Naive thymus-derived CD4-positive, alpha-beta T cell (primary cell): ENCODE data around the gene DRAP1. TPM values are rescaled to one million over a fixed set of nuclear protein-coding genes. Genes with fewer than 3 reads are reported as not detected.
A peak's percentile ranks its signal among the peaks of the same experiment; 100 is the strongest.

Experiments
- ATAC-seq: fragments of 150-1000 bp; cut with Tn5 transposase; 2 replicates; pipeline ENCODE4 v1.10.0; 2021; ENCODE audit warnings: mild to moderate bottlenecking, moderate library complexity
- CTCF ChIA-PET: fragments of 350-600 bp; sonication (Branson Sonifier 250); formaldehyde crosslinking; loops from one replicate; lab custom pipeline; 2021; ENCODE audit warnings: antibody characterized with exemption; lab: Charles Lee
- POLR2A ChIA-PET: fragments of 350-600 bp; sonication (Branson Sonifier 250); formaldehyde crosslinking; loops from one replicate; lab custom pipeline; 2021; ENCODE audit warnings: antibody characterized with exemption, inconsistent platforms; lab: Charles Lee
- DNase-seq, 9 donors: peaks; one replicate each; pipeline versions ENCODE4 v3.0.0 to v3.0.0-alpha.2; 2020 to 2022; ENCODE audit warnings: mixed read lengths in 1 of 9
- H3K27ac ChIP-seq: one replicate; pipeline ENCODE4 v1.7.0; 2013; ENCODE audit warnings: mild to moderate bottlenecking, low read depth, low read length, moderate library complexity
- H3K27me3 ChIP-seq, 2 donors: one replicate each; pipeline ENCODE4 v1.7.0; 2013; ENCODE audit warnings: low read length in 2 of 2, mild to moderate bottlenecking in 2 of 2, moderate library complexity in 2 of 2; ENCODE audit not compliant: control insufficient read depth in 2 of 2, insufficient read depth in 2 of 2
- H3K36me3 ChIP-seq, 3 experiments: 1 replicate in 2 of 3; 2 replicates in 1 of 3; pipeline ENCODE4 v1.7.0; 2013; ENCODE audit warnings: low read length in 3 of 3, mild to moderate bottlenecking in 3 of 3, moderate library complexity in 1 of 3; ENCODE audit not compliant: insufficient read depth in 3 of 3, control insufficient read depth in 2 of 3
- H3K4me1 ChIP-seq, 2 donors: one replicate each; pipeline ENCODE4 v1.7.0; 2013; ENCODE audit warnings: low read length in 2 of 2, mild to moderate bottlenecking in 2 of 2, moderate library complexity in 1 of 2; ENCODE audit not compliant: control insufficient read depth in 2 of 2, insufficient read depth in 2 of 2
- H3K4me3 ChIP-seq: 2 replicates; pipeline ENCODE4 v1.7.0; 2013; ENCODE audit warnings: mild to moderate bottlenecking, low read length
- H3K9me3 ChIP-seq, 3 experiments: 1 replicate in 2 of 3; 2 replicates in 1 of 3; pipeline ENCODE4 v1.7.0; 2013; ENCODE audit warnings: low read length in 3 of 3; ENCODE audit not compliant: control insufficient read depth in 2 of 3
- H3K27ac Mint-ChIP-seq, 9 donors: one replicate each; pipeline ENCODE4 v1.8.0; 2020 to 2022; ENCODE audit warnings: mixed read lengths in 9 of 9, mild to moderate bottlenecking in 8 of 9, moderate library complexity in 5 of 9, inconsistent platforms in 2 of 9
- H3K27me3 Mint-ChIP-seq, 5 donors: one replicate each; pipeline ENCODE4 v1.8.0; 2021 to 2022; ENCODE audit warnings: mixed read lengths in 5 of 5, mild to moderate bottlenecking in 1 of 5
- H3K36me3 Mint-ChIP-seq, 5 donors: one replicate each; pipeline ENCODE4 v1.8.0; 2020 to 2022; ENCODE audit warnings: mixed read lengths in 5 of 5, mild to moderate bottlenecking in 3 of 5, inconsistent platforms in 1 of 5
- H3K4me1 Mint-ChIP-seq, 7 donors: one replicate each; pipeline ENCODE4 v1.8.0; 2020 to 2022; ENCODE audit warnings: mixed read lengths in 7 of 7, mild to moderate bottlenecking in 3 of 7, inconsistent platforms in 1 of 7
- H3K4me3 Mint-ChIP-seq, 10 donors: one replicate each; pipeline ENCODE4 v1.8.0; 2020 to 2022; ENCODE audit warnings: mild to moderate bottlenecking in 10 of 10, mixed read lengths in 10 of 10, moderate library complexity in 6 of 10, inconsistent platforms in 2 of 10
- H3K9me3 Mint-ChIP-seq, 11 donors: one replicate each; pipeline ENCODE4 v1.8.0; 2020 to 2022; ENCODE audit warnings: mixed read lengths in 11 of 11, mild to moderate bottlenecking in 4 of 11, inconsistent platforms in 1 of 11, moderate library complexity in 1 of 11
- intact Hi-C, 2 donors: fragments of 100-400 bp; cut with micrococcal nuclease; formaldehyde crosslinking; loops; one replicate each; pipeline ENCODE4 v1.15.1; 2023
- polyA plus RNA-seq, 2 donors: library from polyadenylated mRNA; unstranded; fragments of 300-500 nt; fragmentation: Illumina TruSeq; gene quantifications; one replicate each; pipeline ENCODE4 v1.2.3, GENCODE V29; 2021
- total RNA-seq, 6 experiments: library from RNA in 5 of 6; stranded (reverse) in 5 of 6; gene quantifications; 1 replicate in 5 of 6; 2 replicates in 1 of 6; pipeline ENCODE4 v1.2.3 and lab custom pipeline; 2021 to 2026

Gene DRAP1
- total and polyA plus RNA-seq, 7 experiments from 2014 or later = 72.6 to 166 (median 82.7) TPM

- intact Hi-C loops = loop anchor here (1.0 to 10.0 kb wide), 6 partner anchors 10 to 154 kb away; partner anchors contain the start of genes C11orf68 (in 2 of the 2), CCDC85B (in 2 of the 2), DRAP1 (in 2 of the 2) and SART1 (in 1 of the 2)
- ATAC-seq = peak; percentile 95
- H3K27ac Mint-ChIP-seq = peak within 1 kb of the TSS in 6 of 9 donors; percentile 43 to 88 (median 80)
Observed at GRCh38 chr11:65900125-65900898, 18.9 kb upstream of the DRAP1 start, which contains the start of gene FOSL1. TSS of gene FOSL1 (minus strand) at chr11:65900388. CDS start at chr11:65900339, 49 bp downstream.

GRCh38 chr11:65900899-65901180 lies 18.4 kb upstream of the DRAP1 start:
- H3K9me3 ChIP-seq = no peaks in the 10 kb centered on the region
- peaks cover 0 to 6% of the 10 kb centered on the region in 2 donors for H3K27me3 ChIP-seq
- CTCF ChIA-PET = interaction anchor here (1.1 to 2.4 kb wide), 4 partner anchors 8 to 12 kb away, joined by 3 to 10 read pairs (median 7); partner anchors contain the start of genes CCDC85B and FIBP
- no peak for ATAC-seq
- Mint-ChIP-seq H3K36me3 (no peaks in the 10 kb centered on the region), H3K4me1 (peaks cover under 1 to 36% (median 10%) of the 10 kb centered on the region in 7 donors), H3K9me3 (no peaks in the 10 kb centered on the region), H3K27me3 (peaks cover 0 to 11% (median 3%) of the 10 kb centered on the region in 5 donors), H3K27ac (peak overlapping the region in 6 of 9 donors; percentile 43 to 88 (median 80)), H3K4me3 (peak overlapping the region; percentile 64 to 77 (median 74))
- H3K36me3 ChIP-seq = no peaks in the 10 kb centered on the region
- no peak for DNase-seq
- peaks cover 17 to 19% of the 10 kb centered on the region in 2 donors for H3K4me1 ChIP-seq
- intact Hi-C loops = loop anchor here (1.0 to 10.0 kb wide), 6 partner anchors 11 to 154 kb away; partner anchors contain the start of genes C11orf68 (in 2 of the 2), CCDC85B (in 2 of the 2), DRAP1 (in 2 of the 2) and SART1 (in 1 of the 2)
- POLR2A ChIA-PET = interaction anchor here (0.7 to 6.5 kb wide), 10 partner anchors 9 to 286 kb away, joined by 3 to 108 read pairs (median 4); partner anchors contain the start of genes C11orf68, CCDC85B and FIBP
- H3K27ac ChIP-seq = no peak overlapping the region
- H3K4me3 ChIP-seq = peak overlapping the region; percentile 51

More at GRCh38 chr11:65900125-65900898, 18.9 kb upstream of the DRAP1 start, which contains the start of gene FOSL1:
- POLR2A ChIA-PET = interaction anchor here (0.7 to 6.5 kb wide), 10 partner anchors 9 to 103 kb away, joined by 3 to 108 read pairs (median 6); partner anchors contain the start of genes C11orf68, CCDC85B and FIBP
- Mint-ChIP-seq H3K4me1 (peaks cover 6 to 42% (median 10%) of the 10 kb centered on the region in 7 donors), H3K27me3 (peaks cover 0 to 11% (median 3%) of the 10 kb centered on the region in 5 donors), H3K9me3 (no peaks in the 10 kb centered on the region), H3K36me3 (no peaks in the 10 kb centered on the region), H3K4me3 (peak within 1 kb of the TSS; percentile 64 to 81 (median 74))
- peak within 1 kb of the TSS; percentile 51 for H3K4me3 ChIP-seq
- no peaks in the 10 kb centered on the region for H3K9me3 ChIP-seq
- peaks cover 0 to 6% of the 10 kb centered on the region in 2 donors for H3K27me3 ChIP-seq
- H3K36me3 ChIP-seq = no peaks in the 10 kb centered on the region
- DNase-seq = peak; percentile 83 to 97 (median 89)
- CTCF ChIA-PET = interaction anchor here (1.1 to 2.4 kb wide), 4 partner anchors 8 to 12 kb away, joined by 3 to 10 read pairs (median 7); partner anchors contain the start of genes CCDC85B and FIBP
- peak within 1 kb of the TSS; percentile 47 for H3K27ac ChIP-seq
- peaks cover 17 to 19% of the 10 kb centered on the region in 2 donors for H3K4me1 ChIP-seq

DNA sequence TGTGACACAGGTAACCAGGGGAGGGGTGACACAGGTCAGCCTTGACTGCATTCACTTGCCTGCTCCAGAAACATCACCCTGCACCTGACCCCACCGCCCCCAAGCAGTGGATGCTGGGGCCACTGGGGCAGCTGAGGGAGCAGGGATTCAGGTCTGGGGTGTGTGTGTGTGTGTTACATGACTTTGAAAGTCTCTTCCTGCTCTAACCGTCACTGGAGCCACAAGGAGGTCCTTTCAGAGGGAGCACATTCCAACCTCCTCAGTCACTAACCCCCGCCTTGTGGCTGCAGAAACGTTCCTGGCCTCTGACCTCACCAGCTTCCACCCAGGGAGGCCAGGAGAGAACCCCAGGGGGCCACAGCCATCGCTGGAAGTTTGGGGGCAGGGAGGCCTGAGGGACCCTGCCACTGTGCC lies 16.2 kb upstream of the DRAP1 start:
- Histone ChIP-seq H3K27ac (no peak overlapping the region), H3K4me3 (no peak overlapping the region), H3K4me1 (peaks cover 17 to 19% of the 10 kb centered on the region in 2 donors), H3K36me3 (no peaks in the 10 kb centered on the region), H3K9me3 (no peaks in the 10 kb centered on the region), H3K27me3 (peaks cover 0 to 6% of the 10 kb centered on the region in 2 donors)
- H3K4me1 Mint-ChIP-seq = peaks cover 0 to 20% (median 10%) of the 10 kb centered on the region in 7 donors
- intact Hi-C loops = loop anchor here in 1 of 2 donors (10.0 kb wide), 1 partner anchor 152 kb away; the partner anchor contains the start of gene SF3B2
- no peaks in the 10 kb centered on the region for H3K9me3 Mint-ChIP-seq
- ATAC-seq (no peak), DNase-seq (no peak)
- CTCF ChIA-PET = interaction anchor here (1.1 kb wide), 1 partner anchor 13 kb away, joined by 3 read pairs; the partner anchor contains the start of gene CCDC85B
- POLR2A ChIA-PET = interaction anchor here (6.5 kb wide), 1 partner anchor 12 kb away, joined by 108 read pairs; the partner anchor contains the start of genes CCDC85B and FIBP
- H3K36me3 Mint-ChIP-seq = no peaks in the 10 kb centered on the region
- H3K27me3 Mint-ChIP-seq = peaks cover 0 to 17% (median 3%) of the 10 kb centered on the region in 5 donors
- peak overlapping the region in 1 of 9 donors; percentile 43 for H3K27ac Mint-ChIP-seq
- no peak overlapping the region for H3K4me3 Mint-ChIP-seq

DNA sequence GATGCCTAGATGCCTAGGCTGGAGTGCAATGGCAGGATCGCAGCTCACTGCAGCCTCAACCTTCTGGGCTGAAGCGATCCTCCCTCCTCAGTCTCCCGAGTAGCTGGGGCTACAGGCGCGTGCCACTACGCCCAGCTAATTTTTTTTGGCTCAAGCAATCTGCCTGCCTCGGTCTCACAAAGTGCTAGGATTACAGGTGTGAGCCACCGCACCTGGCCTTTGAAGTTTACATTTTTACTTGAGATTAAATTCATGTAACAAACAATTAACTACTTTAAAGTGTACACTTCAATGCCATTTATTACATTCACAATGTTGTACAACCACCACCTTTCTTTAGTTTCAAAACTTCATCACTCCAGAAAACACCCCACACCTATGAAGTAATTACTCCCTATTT lies 15.5 kb upstream of the DRAP1 start:
- peaks cover 17 to 19% of the 10 kb centered on the region in 2 donors for H3K4me1 ChIP-seq
- H3K9me3 ChIP-seq = no peaks in the 10 kb centered on the region
- no peak for DNase-seq
- H3K27me3 Mint-ChIP-seq = peaks cover 0 to 19% (median 2%) of the 10 kb centered on the region in 5 donors
- H3K36me3 Mint-ChIP-seq = no peaks in the 10 kb centered on the region
- peak overlapping the region in 2 of 9 donors; percentile 32 to 43 for H3K27ac Mint-ChIP-seq
- ATAC-seq = no peak
- peaks cover 0 to 18% (median 8%) of the 10 kb centered on the region in 7 donors for H3K4me1 Mint-ChIP-seq
- CTCF ChIA-PET = no interaction called here
- no peak overlapping the region for H3K27ac ChIP-seq
- POLR2A ChIA-PET = interaction anchor here (1.5 to 6.5 kb wide), 2 partner anchors 10 to 13 kb away, joined by 4 to 108 read pairs; partner anchors contain the start of genes CCDC85B and FIBP
- intact Hi-C loops = loop anchor here in 1 of 2 donors (10.0 kb wide), 1 partner anchor 151 kb away; the partner anchor contains the start of gene SF3B2
- no peaks in the 10 kb centered on the region for H3K36me3 ChIP-seq
- no peak overlapping the region for H3K4me3 ChIP-seq
- no peaks in the 10 kb centered on the region for H3K9me3 Mint-ChIP-seq
- H3K4me3 Mint-ChIP-seq = no peak overlapping the region
- H3K27me3 ChIP-seq = peaks cover 0 to 6% of the 10 kb centered on the region in 2 donors

DNA sequence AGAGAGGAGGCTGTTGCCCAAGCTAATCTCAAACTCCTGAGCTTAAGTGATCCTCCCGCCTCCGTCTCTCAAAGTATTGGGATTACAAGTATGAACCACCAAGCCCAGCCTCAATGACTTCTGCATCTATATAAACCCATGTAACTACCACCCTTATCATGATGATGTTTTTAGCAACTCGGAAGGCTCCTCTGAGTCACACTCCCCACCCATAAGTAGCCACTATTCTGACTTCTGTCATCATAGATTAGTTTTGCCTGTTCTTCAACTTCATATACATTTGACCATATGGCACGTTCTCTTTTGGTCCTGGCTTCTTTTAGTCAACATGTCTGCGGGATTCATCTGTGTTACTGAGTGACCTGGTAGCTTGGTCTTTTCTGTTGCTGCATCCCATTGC lies 12.6 kb upstream of the DRAP1 start:
- no peak overlapping the region for H3K27ac Mint-ChIP-seq
- H3K4me1 Mint-ChIP-seq = peaks cover 0 to 18% (median 3%) of the 10 kb centered on the region in 7 donors
- H3K4me3 Mint-ChIP-seq = no peak overlapping the region
- peaks cover 0 to 24% (median 5%) of the 10 kb centered on the region in 5 donors for H3K27me3 Mint-ChIP-seq
- no peaks in the 10 kb centered on the region for H3K4me1 ChIP-seq
- CTCF ChIA-PET = interaction anchor here (0.6 to 2.1 kb wide), 3 partner anchors 13 to 19 kb away, joined by 3 to 6 read pairs (median 5); no protein-coding TSS in a partner anchor
- DNase-seq (no peak), ATAC-seq (no peak)
- H3K4me3 ChIP-seq = no peak overlapping the region
- no peaks in the 10 kb centered on the region for H3K36me3 Mint-ChIP-seq
- no peaks in the 10 kb centered on the region for H3K27me3 ChIP-seq
- POLR2A ChIA-PET = interaction anchor here (0.6 to 4.2 kb wide), 8 partner anchors 9 to 435 kb away, joined by 3 to 27 read pairs (median 3); partner anchors contain the start of genes CCDC85B, CFL1 and FIBP
- no peaks in the 10 kb centered on the region for H3K9me3 ChIP-seq
- no peak overlapping the region for H3K27ac ChIP-seq
- no peaks in the 10 kb centered on the region for H3K36me3 ChIP-seq
- H3K9me3 Mint-ChIP-seq = no peaks in the 10 kb centered on the region
- intact Hi-C loops = loop anchor here in 1 of 2 donors (10.0 kb wide), 1 partner anchor 148 kb away; the partner anchor contains the start of gene SF3B2
